NCI-H1105 treated with DMSO at 0.1 percent for 48 hours (cell line): ENCODE data around the gene HOXB9.

ENCODE experiments used
- DNase-seq: peaks from one replicate; lab custom pipeline; 2025; lab: John Stamatoyannopoulos, UW

HOXB9 gene

GRCh38 chr17:48639982-48640857, 14.1 kb upstream of the HOXB9 start:
- no peak for DNase-seq

DNA sequence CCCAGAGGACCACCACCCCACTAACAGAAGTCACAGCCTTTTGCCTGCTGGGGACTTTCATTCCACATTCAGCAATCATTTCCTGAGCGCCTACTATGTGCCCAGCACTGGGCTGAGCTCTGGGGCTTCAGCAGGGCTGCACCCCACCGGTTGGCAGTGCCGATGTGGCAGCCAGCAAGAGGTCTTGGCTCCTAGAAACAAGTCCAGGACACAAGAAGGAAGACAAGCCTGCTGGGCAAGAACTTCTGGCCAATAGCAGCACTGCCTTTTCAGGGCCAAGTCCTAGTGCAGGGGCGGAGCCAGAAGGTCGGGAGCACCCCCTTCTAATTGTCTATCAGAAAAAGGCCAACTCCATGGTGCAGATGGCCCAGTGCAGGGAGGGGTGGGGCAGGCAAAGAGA, 13.0 kb upstream of the HOXB9 start:
- no peak for DNase-seq

DNA sequence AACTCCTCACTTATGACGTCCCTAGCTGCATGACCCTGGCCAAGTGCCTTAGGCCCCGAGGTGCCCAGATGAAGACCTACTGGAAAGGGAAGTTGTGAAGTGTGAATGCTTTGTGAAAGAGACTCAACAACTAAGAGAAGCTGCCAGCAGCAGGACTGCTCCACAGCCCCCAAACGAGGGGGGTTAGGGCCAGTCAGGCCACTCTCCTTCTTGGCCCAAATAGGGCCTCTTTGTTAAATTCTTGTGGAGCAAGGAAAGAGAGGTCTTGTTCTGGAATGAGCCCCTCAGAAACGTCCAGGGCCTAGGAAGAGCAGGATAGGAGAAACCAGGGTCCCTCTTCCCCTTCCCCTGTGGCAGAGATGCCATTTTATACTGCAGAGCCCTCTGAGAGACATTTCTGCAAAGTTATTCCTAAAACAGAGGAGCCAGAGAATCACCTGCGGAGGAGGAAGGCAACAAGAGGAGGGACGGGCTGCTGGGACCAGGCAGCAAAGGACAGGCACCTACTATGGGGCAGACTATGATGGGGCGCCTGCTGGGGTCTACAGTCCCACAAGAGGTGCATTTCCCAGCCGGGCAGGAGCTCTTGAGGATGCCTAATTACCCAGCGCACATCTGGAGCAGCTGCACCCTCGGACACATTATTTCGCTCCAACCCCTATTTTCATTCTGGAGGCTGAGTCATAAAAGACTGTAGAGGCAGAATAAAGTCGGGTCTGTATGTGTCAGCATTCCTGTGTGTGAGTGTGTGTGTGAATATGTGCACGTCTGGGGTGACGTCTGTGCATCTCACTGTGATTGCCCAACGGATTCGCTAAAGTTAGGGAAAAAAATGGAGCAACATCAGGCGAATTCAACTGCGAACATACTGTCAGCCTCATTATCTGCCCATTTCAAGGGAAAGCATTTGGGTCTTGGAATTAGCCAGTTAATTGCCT, 11.4 kb upstream of the HOXB9 start:
- DNase-seq, result no peak

DNA sequence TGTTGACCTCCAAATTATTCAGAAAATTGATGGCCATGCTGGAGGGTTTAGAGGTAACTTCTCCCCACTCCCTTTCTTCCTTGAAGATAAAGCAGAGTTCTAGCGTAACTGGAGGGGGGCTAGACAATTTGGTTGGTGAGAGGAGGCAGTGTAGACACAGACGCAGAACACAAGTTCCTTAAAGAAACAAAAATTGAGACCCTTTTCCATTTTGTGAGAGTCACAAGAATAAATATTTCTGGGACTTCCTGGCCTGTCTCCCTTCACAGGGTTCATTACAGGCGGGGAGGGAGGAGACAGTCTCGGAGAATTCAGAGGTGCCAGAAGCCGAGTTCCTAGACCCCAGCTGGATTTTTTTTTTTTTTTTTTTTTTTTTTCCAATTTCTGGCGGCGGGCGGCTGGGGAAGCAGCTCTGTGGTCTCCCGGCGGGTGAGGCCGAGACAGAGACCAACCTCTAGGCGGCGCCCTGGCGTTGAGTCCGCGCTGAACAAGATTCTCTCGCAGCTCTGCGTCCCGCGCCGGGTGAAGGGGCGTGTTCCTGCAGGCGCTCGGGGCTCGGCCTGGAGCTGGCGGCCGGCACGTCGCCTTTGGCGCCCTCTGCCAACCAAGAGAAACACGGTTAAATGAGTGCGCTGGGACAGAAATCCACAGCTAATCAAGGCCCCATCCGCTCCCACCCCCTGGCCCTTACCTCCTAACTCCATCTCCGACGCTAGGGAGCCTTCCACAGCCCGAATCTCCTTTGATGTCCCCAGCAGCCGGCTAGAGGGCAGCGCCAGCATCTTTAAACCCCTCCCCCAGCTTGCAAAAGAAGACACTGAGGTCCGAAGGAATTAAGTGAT, 10.2 kb upstream of the HOXB9 start:
- no peak for DNase-seq

DNA sequence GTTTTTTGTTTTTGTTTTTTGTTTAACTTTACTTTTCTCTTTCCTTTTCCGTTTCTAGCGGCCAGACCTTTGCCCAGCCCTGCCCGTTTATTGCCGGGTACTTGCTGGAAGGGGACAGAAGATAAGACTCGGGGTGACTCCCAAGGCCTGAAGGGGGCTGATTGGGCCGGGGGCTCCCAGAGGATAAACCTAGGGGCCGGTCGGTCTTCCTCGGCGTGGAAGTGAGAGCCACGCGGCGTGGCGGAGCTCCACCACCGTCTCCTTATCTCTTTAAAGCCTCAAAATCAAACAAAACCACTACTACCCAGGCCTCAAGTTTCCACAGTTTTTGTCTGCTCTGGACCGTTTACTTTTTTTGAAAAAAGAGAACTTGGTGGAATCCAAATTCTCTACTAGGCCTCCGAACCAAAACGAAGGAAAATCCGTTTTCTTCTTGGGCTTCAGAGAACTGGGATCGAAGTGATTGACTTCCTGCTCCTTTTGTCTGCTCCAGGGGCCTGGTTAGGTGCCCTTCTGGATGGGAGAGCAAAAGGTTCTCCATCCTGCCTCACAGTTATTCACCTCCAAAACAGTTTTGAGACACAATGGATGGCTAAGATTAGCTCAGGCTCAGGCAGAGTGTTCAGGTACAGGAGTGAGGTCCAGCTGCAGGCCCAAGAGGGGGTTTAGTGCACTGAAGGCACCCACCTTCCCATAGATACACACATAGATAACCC, 8.5 kb upstream of the HOXB9 start:
- no peak for DNase-seq

GRCh38 chr17:48633266-48633677, 7.1 kb upstream of the HOXB9 start:
- no peak for DNase-seq

- DNase-seq, result no peak
Observed at GRCh38 chr17:48632579-48633265, 6.6 kb upstream of the HOXB9 start.

DNA sequence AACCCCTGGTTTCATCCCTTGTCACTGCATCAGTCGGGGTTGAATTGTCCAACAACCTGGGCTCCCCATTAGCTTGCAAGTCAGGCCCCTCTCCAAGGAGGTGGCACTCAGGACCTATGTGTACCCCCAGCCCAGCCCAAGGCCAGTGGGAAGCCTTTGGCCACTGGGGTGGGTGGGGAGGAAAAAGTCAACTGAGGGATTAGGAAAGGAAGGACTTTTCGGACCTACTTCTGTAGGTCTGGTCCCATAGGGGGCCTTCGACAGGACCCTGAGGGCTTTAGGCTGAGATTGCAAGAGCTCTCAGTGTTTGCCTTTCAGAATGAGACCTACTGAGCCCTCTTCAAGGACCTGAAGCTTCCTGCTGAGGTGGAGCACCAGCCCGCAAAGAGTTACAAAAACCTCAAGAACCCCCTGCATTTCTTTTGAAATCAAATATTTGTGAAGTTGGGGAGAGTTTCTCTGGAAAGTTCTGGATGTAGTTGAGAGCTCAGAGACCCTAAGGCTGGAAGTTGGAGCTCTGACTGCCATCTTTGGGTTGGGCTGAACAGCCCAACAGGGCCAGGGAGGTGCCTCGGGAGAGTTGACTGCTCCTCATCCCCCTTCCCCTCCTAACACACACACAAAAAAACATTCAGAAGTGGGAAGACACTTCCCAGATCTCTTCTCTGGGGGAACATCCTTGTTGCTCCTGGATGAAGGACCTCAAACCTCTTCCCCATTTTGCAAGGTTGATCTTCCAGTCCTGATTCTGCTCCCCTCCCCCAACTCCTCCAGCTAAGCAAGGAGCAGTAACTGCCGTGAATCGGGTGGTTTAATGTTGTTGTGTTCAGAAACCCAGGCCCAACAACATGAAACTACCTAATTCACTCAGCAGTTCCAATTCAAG, 5.8 kb upstream of the HOXB9 start:
- no peak for DNase-seq

DNA sequence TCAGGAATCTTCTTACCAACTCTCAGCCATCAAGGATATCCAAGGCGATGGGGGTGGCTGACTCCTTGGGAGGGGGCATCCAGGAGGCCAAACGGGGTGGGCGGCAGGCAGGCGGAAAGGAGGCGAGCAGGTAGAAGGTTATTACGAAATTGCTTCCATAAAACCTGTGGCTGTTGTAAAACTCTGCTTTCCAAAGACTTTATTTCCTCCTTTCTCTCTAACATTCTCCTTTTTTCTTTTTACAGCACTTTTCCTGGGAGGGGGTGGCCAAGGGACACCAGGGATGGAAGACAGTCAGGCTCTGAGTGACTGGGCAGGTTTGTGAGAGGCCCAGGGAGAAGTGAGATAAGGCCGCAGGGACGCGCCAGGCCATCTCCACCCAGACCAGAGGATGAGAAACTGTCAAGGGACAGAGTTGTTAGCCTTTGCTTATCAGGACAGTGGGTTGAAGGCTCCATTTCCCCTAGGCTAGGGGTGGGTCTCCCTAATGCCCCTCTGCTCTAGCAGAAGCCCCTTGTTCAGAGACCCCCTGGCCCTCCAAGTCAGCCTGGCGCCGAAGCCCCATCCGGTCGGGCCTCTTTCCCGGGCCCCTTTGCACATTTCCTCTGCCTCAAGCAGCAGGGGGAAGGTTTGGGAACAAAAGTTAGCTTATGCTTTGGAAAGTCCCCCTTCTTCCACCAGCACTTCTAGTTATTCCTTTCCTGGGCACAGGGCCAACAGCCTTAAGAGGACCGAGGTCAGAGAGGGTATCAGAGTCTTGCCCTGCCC, 5.0 kb upstream of the HOXB9 start:
- no peak for DNase-seq

- no peak for DNase-seq
Observed at GRCh38 chr17:48630009-48630924, 4.1 kb upstream of the HOXB9 start.

DNA sequence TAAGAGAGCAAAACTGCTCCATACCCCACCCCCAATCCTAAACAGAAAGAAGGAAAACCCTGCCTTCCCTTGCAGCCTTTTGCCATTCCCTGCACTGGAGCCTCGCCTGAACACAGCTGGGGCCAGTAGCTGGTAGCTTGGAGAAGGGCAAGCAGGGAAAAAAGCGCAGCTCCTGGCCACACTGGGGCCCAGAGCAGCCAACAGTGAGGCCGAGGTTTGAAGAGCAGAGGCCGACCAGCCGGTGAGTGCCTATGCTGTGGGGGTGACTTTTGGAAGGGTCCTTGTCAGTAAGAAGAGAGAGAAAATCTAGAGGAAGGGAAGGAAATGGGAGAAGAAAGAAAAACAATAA, 3.2 kb upstream of the HOXB9 start:
- no peak for DNase-seq

DNA sequence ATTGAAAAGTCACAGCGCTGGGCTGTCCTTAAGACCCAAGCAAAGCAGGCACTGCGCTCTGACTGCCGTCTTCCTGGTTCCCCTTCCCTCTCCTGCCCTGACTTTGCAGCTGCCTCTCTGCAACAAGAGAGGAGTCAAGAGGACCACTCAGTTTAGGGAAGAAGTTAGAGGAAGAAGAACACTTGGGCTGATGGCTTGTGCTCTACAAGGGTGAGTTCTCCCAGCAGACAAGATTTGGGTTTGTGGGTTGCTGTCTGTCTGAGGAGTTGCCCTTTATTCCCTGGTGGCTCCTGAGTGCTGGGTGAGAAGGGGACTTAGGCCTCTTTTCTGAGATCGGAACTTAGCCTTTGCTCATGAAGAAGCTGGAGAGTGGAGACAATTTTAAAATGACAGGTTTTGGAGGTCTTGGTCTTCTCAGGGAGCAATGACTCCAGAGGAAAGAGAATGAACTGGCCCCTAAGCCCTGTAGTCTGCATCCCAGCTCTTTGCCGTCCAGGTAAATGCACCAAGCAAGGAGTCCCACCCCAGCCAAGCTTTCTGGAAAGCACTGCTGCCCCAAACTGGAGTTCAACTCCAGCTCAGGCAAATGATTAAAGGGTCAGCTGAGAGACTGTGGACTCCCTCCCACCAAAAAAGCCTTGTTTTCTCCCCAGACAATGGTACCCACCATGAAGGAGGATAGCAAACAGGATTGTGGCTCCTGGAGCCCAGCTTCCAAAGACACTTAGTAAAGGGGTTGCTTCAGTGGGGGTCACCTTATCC, 2.7 kb upstream of the HOXB9 start:
- DNase-seq, result no peak

DNA sequence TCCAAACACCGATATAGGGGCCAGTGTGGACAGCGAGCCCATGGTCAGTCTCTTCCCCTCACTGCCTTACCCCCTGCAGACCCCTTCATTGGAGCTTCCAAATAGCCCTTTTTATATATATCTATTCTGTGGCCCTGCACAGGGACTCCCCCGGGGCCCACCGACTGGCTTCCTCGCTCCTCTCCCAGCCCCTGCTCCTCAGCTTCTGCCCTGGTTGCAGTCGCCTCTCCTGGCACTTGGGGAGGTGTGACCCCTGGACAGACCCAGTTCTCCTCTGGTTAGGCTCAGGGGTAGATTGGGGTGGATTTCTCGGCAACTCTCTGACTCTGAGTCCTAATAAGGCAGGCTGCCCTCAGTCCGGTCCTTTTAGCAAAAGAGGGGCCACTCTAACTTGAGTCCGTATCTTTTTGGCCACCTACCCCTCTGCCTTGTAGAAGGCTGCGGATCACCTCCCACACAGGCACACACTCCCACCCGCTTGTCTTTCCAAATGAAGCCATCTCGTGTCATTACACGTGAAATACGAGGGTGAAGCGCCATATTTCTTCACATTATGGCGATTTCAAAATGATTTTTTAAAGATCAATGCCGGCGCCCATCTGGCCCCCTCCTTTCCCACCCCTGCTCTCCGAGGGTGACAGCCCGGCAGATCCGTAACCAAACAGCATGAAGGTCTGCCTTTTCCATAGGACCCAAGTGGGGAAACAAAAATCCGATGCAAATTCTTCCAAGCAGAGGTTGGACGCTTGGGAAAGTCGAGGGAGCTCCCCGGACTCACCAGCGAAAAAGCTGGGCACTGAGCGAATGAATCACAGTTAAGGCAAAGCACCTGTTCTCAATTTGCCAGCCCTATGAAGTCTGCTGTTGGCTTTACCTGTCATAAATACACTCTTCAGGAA, 1.7 kb upstream of the HOXB9 start:
- DNase-seq, result no peak

DNA sequence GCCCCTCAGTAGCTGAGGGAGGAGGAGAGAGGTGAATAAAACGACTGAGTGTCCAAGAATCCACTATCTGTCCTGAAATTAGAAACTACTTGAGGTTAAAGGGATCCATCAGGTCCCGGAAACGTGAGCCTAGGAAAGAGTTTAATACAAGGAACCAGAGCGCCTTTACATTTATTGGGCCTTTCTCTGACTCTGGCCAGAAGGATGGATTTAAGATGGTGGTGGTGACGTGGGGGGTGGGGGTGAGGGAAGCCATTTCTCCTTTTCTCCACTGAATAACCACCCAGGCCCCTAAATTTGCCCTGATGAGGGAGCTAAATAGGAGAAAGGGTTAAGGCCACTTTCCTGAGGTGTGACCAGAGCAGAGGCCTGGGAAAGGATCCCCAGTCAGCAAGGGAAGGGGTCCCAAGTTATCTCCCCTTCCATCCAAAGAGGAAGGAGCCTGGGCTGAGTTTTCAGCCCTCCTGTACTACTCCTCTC, 1.0 kb upstream of the HOXB9 start:
- no peak for DNase-seq

GRCh38 chr17:48625495-48626244, 488 bp downstream of the HOXB9 start:
- DNase-seq, result peak; percentile 31
